HG03432 (cell line): ENCODE results near the gene TPRG1L.

ENCODE experiments used
- ATAC-seq: cut with Tn5 transposase; IDR thresholded peaks from one replicate; pipeline ENCODE4 v1.9.1; 2021; ENCODE audit warnings: mild to moderate bottlenecking, moderate library complexity; ENCODE audit not compliant: unreplicated experiment

The TPRG1L gene

GRCh38 chr1:3676581-3677470 is 52.0 kb downstream of the TPRG1L start:
- peak; percentile 70 for ATAC-seq

- ATAC-seq = peak; percentile 5
Measured at GRCh38 chr1:3677484-3677883, 52.7 kb downstream of the TPRG1L start.

GRCh38 chr1:3678361-3679097 is 53.7 kb downstream of the TPRG1L start:
- no peak for ATAC-seq

- no peak for ATAC-seq
Measured at GRCh38 chr1:3679098-3679555, 54.3 kb downstream of the TPRG1L start.
